ENCODE measurements around the gene PRKAR2B. TPM values are rescaled to one million over a fixed set of nuclear protein-coding genes. Genes with fewer than 3 reads are reported as not detected.

PRKAR2B gene
- total RNA-seq, 4 donors from 2014 or later, result 5.0 to 6.9 (median 6.3) TPM

DNA sequence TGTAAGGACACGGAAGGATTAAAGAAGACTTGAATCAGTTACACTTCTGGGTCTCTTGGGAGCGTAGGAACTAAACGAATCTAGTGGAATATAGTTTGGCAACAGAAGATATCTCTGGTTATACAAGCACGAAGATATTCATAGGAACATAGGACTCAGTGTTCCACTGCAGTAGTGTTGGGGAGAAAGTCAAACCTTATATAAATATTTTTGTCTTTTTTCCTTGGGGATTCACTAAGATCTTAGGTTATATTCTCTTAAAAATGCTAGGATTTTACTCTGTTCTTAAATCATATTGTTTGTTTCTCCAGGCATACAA is 21.4 kb downstream of the PRKAR2B start:
- intact Hi-C loops (cut with DNase I; ENCODE audit: low total_unique reads), result no loop called here
- WGBS, 2 donors, result 77 to 84% methylated on average over 4 of the region's 4 CpGs
- TF ChIP-seq, protein P1, sequence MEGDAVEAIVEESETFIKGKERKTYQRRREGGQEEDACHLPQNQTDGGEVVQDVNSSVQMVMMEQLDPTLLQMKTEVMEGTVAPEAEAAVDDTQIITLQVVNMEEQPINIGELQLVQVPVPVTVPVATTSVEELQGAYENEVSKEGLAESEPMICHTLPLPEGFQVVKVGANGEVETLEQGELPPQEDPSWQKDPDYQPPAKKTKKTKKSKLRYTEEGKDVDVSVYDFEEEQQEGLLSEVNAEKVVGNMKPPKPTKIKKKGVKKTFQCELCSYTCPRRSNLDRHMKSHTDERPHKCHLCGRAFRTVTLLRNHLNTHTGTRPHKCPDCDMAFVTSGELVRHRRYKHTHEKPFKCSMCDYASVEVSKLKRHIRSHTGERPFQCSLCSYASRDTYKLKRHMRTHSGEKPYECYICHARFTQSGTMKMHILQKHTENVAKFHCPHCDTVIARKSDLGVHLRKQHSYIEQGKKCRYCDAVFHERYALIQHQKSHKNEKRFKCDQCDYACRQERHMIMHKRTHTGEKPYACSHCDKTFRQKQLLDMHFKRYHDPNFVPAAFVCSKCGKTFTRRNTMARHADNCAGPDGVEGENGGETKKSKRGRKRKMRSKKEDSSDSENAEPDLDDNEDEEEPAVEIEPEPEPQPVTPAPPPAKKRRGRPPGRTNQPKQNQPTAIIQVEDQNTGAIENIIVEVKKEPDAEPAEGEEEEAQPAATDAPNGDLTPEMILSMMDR (IDR thresholded peaks at IDR 0.05), result no peak
- no peak for TF ChIP-seq POLR2A (IDR thresholded peaks at IDR 0.05)
- no peak for DNase-seq (ENCODE audit: low spot score in 2 of 2)
- H3K4me3 ChIP-seq (ENCODE audit: low read depth, poor library complexity, severe bottlenecking), result no peak overlapping the region

GRCh38 chr7:107068156-107068555 is 23.7 kb downstream of the PRKAR2B start:
- DNase-seq (ENCODE audit: low spot score in 2 of 2), result no peak
- WGBS, 2 donors, result 65 to 68% methylated on average over 3 of the region's 3 CpGs
- intact Hi-C loops (cut with DNase I; ENCODE audit: low total_unique reads), result no loop called here
- TF ChIP-seq, protein P1 (IDR thresholded peaks at IDR 0.05), result no peak
- no peak for TF ChIP-seq POLR2A (IDR thresholded peaks at IDR 0.05)
- H3K4me3 ChIP-seq (ENCODE audit: low read depth, poor library complexity, severe bottlenecking), result no peak overlapping the region

DNA sequence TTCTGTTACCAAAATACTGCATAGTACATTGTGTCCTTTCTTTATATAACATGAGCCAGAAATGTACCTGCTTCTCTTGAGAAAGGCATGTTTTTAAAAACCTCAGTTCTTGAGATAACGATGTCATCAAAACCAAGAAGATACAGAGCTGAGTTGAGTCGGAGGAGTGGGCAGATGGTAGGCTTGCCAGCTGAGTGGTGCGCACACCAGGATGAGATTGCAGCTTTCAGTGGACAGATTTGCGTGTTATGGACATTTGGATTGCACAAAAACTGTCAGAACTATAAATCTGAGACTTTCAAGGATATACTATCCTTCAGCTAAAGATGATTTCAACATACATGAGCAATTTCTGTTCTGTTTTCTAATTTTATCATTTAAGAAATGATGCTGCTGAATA is 25.0 kb downstream of the PRKAR2B start:
- WGBS, 2 donors, result 85% methylated on average over 4 of the region's 4 CpGs
- intact Hi-C loops (cut with DNase I; ENCODE audit: low total_unique reads), result no loop called here
- no peak for TF ChIP-seq POLR2A (IDR thresholded peaks at IDR 0.05)
- TF ChIP-seq, protein P1 (IDR thresholded peaks at IDR 0.05), result no peak
- DNase-seq (ENCODE audit: low spot score in 2 of 2), result no peak
- no peak overlapping the region for H3K4me3 ChIP-seq (ENCODE audit: low read depth, poor library complexity, severe bottlenecking)

DNA sequence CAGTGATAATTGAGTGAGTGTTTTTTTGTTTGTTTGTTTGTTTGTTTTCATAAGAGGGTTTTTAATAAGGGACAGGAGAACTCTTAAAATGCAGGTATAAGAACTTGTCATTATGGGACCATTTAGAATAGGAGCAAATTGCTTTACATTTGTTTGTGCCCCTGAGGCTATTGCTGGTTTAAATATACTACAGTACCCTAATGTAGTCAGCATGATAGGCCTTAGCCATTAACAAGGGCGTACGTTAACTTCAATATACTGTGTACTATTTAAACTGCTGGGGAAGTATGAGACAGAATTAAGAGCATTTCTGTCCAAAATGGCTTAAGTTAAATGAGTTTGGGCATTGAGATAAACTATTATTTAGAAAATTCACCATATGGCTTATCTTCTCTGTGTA is 26.2 kb downstream of the PRKAR2B start:
- WGBS, 2 donors, result 67 to 94% methylated on average over 2 of the region's 2 CpGs
- no peak overlapping the region for H3K4me3 ChIP-seq (ENCODE audit: low read depth, poor library complexity, severe bottlenecking)
- no peak for DNase-seq (ENCODE audit: low spot score in 2 of 2)
- TF ChIP-seq, protein P1 (IDR thresholded peaks at IDR 0.05), result no peak
- TF ChIP-seq POLR2A (IDR thresholded peaks at IDR 0.05), result no peak
- intact Hi-C loops (cut with DNase I; ENCODE audit: low total_unique reads), result no loop called here

- DNase-seq (ENCODE audit: low spot score in 2 of 2), result no peak
- TF ChIP-seq POLR2A (IDR thresholded peaks at IDR 0.05), result no peak
- TF ChIP-seq, protein P1 (IDR thresholded peaks at IDR 0.05), result no peak
- intact Hi-C loops (cut with DNase I; ENCODE audit: low total_unique reads), result no loop called here
- no peak overlapping the region for H3K4me3 ChIP-seq (ENCODE audit: low read depth, poor library complexity, severe bottlenecking)
- 96 to 99% methylated on average over 3 of the region's 3 CpGs for WGBS, 2 donors
Measured at GRCh38 chr7:107071129-107071528, 26.6 kb downstream of the PRKAR2B start.

GRCh38 chr7:107072133-107072532 is 27.6 kb downstream of the PRKAR2B start:
- TF ChIP-seq POLR2A (IDR thresholded peaks at IDR 0.05), result no peak
- TF ChIP-seq, protein P1 (IDR thresholded peaks at IDR 0.05), result no peak
- intact Hi-C loops (cut with DNase I; ENCODE audit: low total_unique reads), result no loop called here
- DNase-seq (ENCODE audit: low spot score in 2 of 2), result no peak
- 100% methylated on average over 1 of the region's 1 CpG for WGBS, 2 donors
- no peak overlapping the region for H3K4me3 ChIP-seq (ENCODE audit: low read depth, poor library complexity, severe bottlenecking)

Data from lower leg skin (tissue), 4 donors.